Lung (tissue), 16 donors: ENCODE results near the gene SHCBP1L. TPM values are rescaled to one million over a fixed set of nuclear protein-coding genes. Genes with fewer than 3 reads are reported as not detected.

Experiments used
- ATAC-seq: fragments of 200-7000 bp; cut with Tn5 transposase; one replicate; pipeline ENCODE4 v1.9.1; 2020; ENCODE audit warnings: moderate number of reproducible peaks; ENCODE audit not compliant: insufficient read depth, low FRiP score
- DNase-seq, 3 donors: peaks; one replicate each; pipeline ENCODE4 v3.0.0-alpha.2; 2013 to 2017
- H3K27ac ChIP-seq, 2 donors: one replicate each; pipeline ENCODE4 v1.5.1; 2013; ENCODE audit warnings: mild to moderate bottlenecking in 2 of 2, moderate library complexity in 2 of 2, control low read depth in 1 of 2, inconsistent platforms in 1 of 2, low read depth in 1 of 2, low read length in 1 of 2
- H3K27me3 ChIP-seq, 3 donors: one replicate each; pipeline ENCODE4 v1.5.1; 2013; ENCODE audit warnings: low read length in 2 of 3; ENCODE audit not compliant: control insufficient read depth in 3 of 3, insufficient read depth in 3 of 3
- H3K36me3 ChIP-seq, 4 donors: one replicate each; pipeline ENCODE4 v1.5.1; 2013; ENCODE audit warnings: low read length in 4 of 4, mild to moderate bottlenecking in 1 of 4, moderate library complexity in 1 of 4; ENCODE audit not compliant: control insufficient read depth in 4 of 4, insufficient read depth in 4 of 4
- H3K4me1 ChIP-seq, 5 donors: one replicate each; pipeline ENCODE4 v1.5.1; 2013; ENCODE audit warnings: low read length in 5 of 5, mild to moderate bottlenecking in 2 of 5, moderate library complexity in 1 of 5; ENCODE audit not compliant: control insufficient read depth in 5 of 5, insufficient read depth in 5 of 5
- H3K4me3 ChIP-seq: one replicate; pipeline ENCODE4 v1.5.1; 2013; ENCODE audit warnings: mild to moderate bottlenecking, control low read depth, moderate library complexity
- H3K9ac ChIP-seq, 2 donors: one replicate each; pipeline ENCODE4 v1.5.1; 2013; ENCODE audit warnings: low read length in 2 of 2, control low read depth in 1 of 2; ENCODE audit not compliant: insufficient read depth in 1 of 2
- H3K9me3 ChIP-seq, 4 donors: one replicate each; pipeline ENCODE4 v1.5.1; 2013; ENCODE audit warnings: low read length in 3 of 4, mild to moderate bottlenecking in 1 of 4, moderate library complexity in 1 of 4; ENCODE audit not compliant: control insufficient read depth in 4 of 4, insufficient read depth in 3 of 4
- CTCF ChIP-seq: IDR thresholded peaks from 2 replicates; pipeline ENCODE4 v1.5.1; 2012; ENCODE audit warnings: mild to moderate bottlenecking; ENCODE audit errors: control extremely low read depth, extremely low read depth
- WGBS, 2 donors: extraction: QIAGEN DNeasy Blood & Tissue Kit; methylation state at CpG; one replicate each; pipeline ENCODE4 v1.1.7; 2013; 5-methylcytosine and 5-hydroxymethylcytosine counted together
- long read RNA-seq, 5 donors: transcript quantifications; one replicate each; lab custom pipeline, GENCODE V29; 2026
- polyA plus RNA-seq, 2 donors: library from polyadenylated mRNA; stranded (reverse); fragments of 200-250 nt; gene quantifications; one replicate each; pipeline ENCODE4 v1.2.1, GENCODE V29; 2013
- total RNA-seq, 2 donors: library from RNA; depleted of rRNA in 1 of 2; stranded (reverse); fragments of >200 nt in 1 of 2; gene quantifications; one replicate each; pipeline ENCODE4 v1.2.1, GENCODE V29; 2014 to 2021
- donor health status: control.
- donor health status: control.
- donor health status: Bipolar disorder and iron deficiency.
- donor health status: healthy.
- donor health status: DM: yes; HTN: yes; CAD: no.

The SHCBP1L gene
- total RNA-seq (not detected), polyA plus RNA-seq (not detected)
- long read RNA-seq, donor 1, result 0 reads
- long read RNA-seq, donor 2, result 0 reads
- long read RNA-seq, donor 3, result 0 reads
- long read RNA-seq, donor 4, result 0 reads
- long read RNA-seq, donor 5, result 0 reads

DNA sequence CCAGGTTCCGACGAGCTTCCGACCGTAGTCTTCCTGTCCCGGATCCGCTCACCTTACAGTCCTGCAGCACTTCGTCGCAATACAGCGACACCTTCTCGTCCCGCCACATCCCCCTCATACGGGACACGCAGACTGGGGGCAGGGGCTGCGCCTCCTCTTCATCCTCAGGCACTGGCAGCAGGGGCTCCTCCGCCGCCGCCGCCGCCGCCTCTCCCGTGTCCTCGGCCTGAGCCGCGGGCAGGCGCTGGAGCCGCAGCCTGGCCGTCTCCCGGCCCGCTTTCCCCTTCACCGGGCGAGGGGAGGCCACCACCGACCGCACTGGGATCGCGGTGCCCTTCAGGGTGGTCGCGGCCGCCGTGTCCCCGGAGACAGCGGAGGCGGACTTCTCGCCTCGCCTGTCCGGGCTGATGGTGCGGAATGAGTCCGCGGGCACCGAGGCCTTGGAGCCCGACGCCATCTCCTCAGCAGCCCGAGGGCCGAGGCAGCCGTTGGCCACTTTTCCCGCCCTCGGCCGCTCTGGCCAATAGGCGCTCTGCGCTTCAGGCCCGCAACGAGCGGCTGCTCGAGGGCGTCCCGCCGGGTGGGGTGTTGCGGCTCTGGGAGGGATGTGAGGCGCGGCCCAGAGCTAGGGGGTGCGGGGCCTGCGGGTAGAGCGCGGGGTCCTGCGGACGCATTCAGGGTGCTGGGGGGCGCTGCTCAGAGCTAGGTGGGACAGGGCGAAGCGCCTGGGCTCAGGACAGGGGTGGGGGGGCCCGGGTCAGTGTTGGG lies at the start of gene SHCBP1L:
Gene SHCBP1L (minus strand): TSS at position 490 of the 768 bp plus-strand sequence. CDS start 33 bp downstream, at position 457.
- H3K9ac ChIP-seq, result no peak within 1 kb of the TSS
- DNase-seq, result peak; percentile 37 to 45 (median 45)

DNA sequence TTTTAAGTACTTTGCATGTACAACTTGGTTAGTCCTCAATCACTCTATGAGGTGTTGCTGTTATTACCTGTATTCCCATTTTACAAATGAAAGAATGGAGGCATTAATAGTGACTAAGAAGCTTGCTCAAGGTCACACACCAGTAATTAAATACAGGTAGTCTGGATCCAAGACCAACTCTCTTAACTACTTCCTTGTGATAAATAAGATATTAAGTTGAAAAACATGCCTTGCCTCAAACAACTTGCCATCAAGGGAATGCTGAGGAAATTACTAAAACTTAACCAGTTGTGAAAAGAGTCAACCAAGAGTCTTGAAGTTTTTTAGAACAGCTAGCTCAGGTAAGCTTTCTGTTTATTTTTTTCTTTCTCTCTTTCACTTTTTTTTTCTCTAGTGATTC lies 49.3 kb upstream of the SHCBP1L start:
- no peaks in the 10 kb centered on the region for H3K27me3 ChIP-seq
- H3K27ac ChIP-seq, result peak overlapping the region in 1 of 2 donors; percentile 36
- no peak for TF ChIP-seq CTCF
- H3K4me3 ChIP-seq, result no peak overlapping the region
- peaks cover 0 to 10% (median 5%) of the 10 kb centered on the region in 5 donors for H3K4me1 ChIP-seq
- no peak for DNase-seq
- H3K9me3 ChIP-seq, result no peaks in the 10 kb centered on the region
- ATAC-seq, result no peak
- H3K9ac ChIP-seq, result no peak overlapping the region
- no peaks in the 10 kb centered on the region for H3K36me3 ChIP-seq

More for the DNA sequence above, at the start of gene SHCBP1L:
- no peak for TF ChIP-seq CTCF
- Histone ChIP-seq H3K4me1 (peaks cover 0 to 7% (median 0%) of the 10 kb centered on the region in 5 donors), H3K4me3 (no peak within 1 kb of the TSS), H3K27me3 (peaks cover 0 to 6% (median 4%) of the 10 kb centered on the region in 3 donors), H3K9me3 (peaks cover 0 to 4% (median 0%) of the 10 kb centered on the region in 4 donors), H3K27ac (no peak within 1 kb of the TSS), H3K36me3 (no peaks in the 10 kb centered on the region)
- 30 to 48% methylated on average over 69 to 79 of the region's 79 CpGs for WGBS, 2 donors
- ATAC-seq, result no peak

DNA sequence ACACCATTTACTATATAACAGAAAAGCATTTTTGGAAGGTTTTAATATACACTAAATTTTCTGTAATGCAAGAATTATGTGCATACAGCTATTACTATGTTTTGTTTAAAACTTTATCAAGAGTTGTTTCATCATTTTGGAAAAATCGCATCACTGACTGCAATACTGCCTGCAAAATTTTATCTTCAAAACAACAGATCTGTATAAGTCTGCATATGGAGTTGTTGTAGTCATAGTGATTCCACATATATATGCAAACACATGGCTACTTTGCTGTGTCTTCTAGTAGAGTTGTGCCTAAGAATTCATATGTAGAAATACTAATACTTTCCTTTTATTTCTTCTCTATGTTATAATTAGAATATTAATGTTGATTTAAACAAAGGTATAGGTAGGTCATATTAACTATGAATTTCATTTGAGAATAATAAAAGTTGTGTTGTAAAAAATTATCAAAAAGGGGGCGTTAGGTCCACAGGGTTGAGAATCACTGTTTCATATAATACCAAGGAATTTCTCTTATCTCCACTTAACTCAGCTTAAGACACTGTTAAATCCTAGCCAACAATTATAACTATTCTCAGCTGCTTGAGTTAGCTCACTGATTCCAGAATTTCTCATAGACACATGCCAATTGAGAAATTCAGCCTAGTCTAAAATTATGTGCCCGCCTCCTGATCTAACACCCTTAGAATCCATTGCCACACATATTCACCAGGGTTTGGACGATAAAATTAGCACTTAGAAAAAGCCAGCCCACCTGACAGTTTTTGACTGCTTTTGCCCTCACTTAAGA lies 47.4 kb upstream of the SHCBP1L start:
- Histone ChIP-seq H3K27me3 (no peaks in the 10 kb centered on the region), H3K9me3 (no peaks in the 10 kb centered on the region), H3K4me3 (no peak overlapping the region), H3K36me3 (no peaks in the 10 kb centered on the region), H3K9ac (no peak overlapping the region), H3K27ac (no peak overlapping the region), H3K4me1 (peaks cover 0 to 10% (median 5%) of the 10 kb centered on the region in 5 donors)
- ATAC-seq, result no peak
- 86 to 89% methylated on average over 4 of the region's 4 CpGs for WGBS, 2 donors
- peak in 2 of 3 donors; percentile 44 to 50 for DNase-seq
- TF ChIP-seq CTCF, result no peak
